ENCODE data around the gene TNNI2.

DNA sequence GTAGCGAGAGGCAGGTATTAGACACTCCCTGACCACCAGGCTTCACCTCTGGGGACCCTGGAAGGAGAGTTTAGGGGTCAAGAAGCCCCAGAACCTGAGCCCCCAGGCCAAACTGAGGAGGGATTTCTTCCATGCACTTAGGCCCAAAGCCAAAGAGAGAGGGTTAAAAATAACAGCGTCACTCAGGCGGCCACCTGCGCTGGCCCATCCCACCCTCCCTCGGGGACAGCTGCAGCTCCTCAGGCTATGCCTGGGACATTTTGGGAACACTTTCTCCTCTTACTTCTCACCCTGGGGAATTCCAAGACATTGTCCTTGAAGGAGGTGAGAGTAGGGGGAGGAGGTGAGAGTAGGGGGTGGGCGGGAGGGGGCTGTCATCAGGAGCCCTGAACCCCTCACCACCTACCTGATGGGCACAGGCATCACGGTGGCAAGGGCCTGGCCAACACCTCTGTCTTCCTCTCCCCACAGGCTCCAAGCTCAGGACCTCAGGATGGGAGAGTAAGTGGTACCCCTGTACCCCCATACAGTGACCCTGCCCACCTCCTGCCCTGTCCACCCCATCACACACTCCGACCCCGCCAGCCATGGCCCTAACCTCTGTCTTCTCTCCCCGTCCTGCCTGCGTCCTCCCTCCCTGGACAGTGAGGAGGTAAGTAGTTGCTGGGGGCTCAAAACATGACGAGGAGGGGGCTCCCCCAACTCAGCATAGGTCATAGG lies 583 bp downstream of the TNNI2 start:
- TF ChIP-seq EP300 (IDR thresholded peaks at IDR 0.05) (no peak), POLR2A (IDR thresholded peaks at IDR 0.05; ENCODE audit: low read depth) (no peak), POLR2AphosphoS5 (IDR thresholded peaks at IDR 0.05) (no peak)
- TF ChIP-seq, protein P1, sequence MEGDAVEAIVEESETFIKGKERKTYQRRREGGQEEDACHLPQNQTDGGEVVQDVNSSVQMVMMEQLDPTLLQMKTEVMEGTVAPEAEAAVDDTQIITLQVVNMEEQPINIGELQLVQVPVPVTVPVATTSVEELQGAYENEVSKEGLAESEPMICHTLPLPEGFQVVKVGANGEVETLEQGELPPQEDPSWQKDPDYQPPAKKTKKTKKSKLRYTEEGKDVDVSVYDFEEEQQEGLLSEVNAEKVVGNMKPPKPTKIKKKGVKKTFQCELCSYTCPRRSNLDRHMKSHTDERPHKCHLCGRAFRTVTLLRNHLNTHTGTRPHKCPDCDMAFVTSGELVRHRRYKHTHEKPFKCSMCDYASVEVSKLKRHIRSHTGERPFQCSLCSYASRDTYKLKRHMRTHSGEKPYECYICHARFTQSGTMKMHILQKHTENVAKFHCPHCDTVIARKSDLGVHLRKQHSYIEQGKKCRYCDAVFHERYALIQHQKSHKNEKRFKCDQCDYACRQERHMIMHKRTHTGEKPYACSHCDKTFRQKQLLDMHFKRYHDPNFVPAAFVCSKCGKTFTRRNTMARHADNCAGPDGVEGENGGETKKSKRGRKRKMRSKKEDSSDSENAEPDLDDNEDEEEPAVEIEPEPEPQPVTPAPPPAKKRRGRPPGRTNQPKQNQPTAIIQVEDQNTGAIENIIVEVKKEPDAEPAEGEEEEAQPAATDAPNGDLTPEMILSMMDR (IDR thresholded peaks at IDR 0.05), result no peak

Measured in esophagus muscularis mucosa (tissue), 4 donors.